HG02852 (cell line): ENCODE data around the gene ATG2A.

ENCODE experiments used
- ATAC-seq: cut with Tn5 transposase; IDR thresholded peaks from one replicate; pipeline ENCODE4 v1.9.1; 2021; ENCODE audit warnings: mild to moderate bottlenecking, moderate library complexity; ENCODE audit not compliant: unreplicated experiment

Gene ATG2A

GRCh38 chr11:64888729-64889511 is 28.1 kb downstream of the ATG2A start:
- no peak for ATAC-seq

GRCh38 chr11:64888406-64888728 is 28.6 kb downstream of the ATG2A start:
- ATAC-seq, result no peak

- ATAC-seq, result peak; percentile 79
Observed at GRCh38 chr11:64887757-64888405, 29.1 kb downstream of the ATG2A start.

- ATAC-seq, result peak; percentile 12
Observed at GRCh38 chr11:64887234-64887756, 29.7 kb downstream of the ATG2A start.

GRCh38 chr11:64885367-64886286 is 31.4 kb downstream of the ATG2A start:
- ATAC-seq, result no peak

GRCh38 chr11:64884019-64884418 is 33.0 kb downstream of the ATG2A start:
- ATAC-seq, result no peak

- ATAC-seq, result no peak
Observed at GRCh38 chr11:64883575-64883974, 33.4 kb downstream of the ATG2A start.

- no peak for ATAC-seq
Observed at GRCh38 chr11:64882243-64882642, 34.8 kb downstream of the ATG2A start.

DNA sequence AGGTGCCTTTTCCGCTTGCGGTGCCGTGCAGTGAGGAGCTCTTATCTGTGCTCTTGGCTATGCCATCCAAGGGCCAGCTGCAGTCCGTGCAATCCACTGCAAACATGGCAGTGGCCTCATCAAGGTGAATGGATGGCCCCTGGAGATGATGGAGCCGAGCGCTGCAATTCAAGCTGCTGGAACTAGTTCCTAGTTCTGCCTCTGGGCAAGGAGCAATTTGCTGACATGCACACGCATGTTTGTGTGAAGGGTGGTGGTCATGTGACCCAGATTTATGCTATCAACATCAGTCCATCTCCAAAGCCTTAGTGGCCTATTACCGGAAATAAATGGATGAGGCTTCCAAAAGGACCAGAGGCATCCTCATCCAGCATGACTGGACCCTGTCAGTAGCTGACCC is 35.5 kb downstream of the ATG2A start:
- no peak for ATAC-seq

- no peak for ATAC-seq
Observed at GRCh38 chr11:64880240-64881001, 36.6 kb downstream of the ATG2A start.

DNA sequence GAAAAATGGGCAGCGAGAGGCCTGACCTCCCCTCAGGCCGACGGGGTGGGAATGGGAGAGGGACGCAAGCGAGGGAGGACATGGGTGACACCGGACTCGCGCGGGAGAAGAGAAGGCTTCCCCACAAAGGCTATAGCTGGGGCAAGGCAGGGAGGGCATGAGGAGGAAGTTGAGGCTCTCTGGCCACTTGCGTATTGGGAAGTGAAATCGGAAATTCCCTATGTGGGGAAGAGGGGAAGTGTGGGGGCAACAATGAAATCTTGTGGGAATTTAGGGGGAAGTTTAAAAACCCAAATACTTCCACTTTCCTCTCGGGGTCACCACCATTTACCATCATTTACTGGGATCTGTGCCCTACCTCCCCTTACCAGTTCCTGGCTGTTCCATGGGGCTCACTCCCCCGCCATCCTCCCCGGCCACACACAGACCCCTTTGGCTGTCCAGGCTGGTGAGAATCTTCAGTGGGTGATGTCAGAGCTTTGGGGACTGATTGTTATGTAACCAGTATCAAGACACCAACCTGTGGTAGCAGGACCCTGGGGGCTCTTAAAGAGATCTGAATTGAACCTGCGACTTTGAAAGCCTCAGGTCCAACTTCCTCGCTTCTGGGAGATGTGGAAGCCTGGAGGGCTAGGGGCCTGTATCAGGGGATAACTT is 37.6 kb downstream of the ATG2A start:
- no peak for ATAC-seq

GRCh38 chr11:64878494-64879243 is 38.3 kb downstream of the ATG2A start, which contains the start of gene EHD1:
Gene EHD1 (minus strand): TSS chr11:64878621. CDS start chr11:64878464, 157 bp downstream.
- peak; percentile 63 for ATAC-seq

- no peak for ATAC-seq
Observed at GRCh38 chr11:64878223-64878493, 38.9 kb downstream of the ATG2A start.

DNA sequence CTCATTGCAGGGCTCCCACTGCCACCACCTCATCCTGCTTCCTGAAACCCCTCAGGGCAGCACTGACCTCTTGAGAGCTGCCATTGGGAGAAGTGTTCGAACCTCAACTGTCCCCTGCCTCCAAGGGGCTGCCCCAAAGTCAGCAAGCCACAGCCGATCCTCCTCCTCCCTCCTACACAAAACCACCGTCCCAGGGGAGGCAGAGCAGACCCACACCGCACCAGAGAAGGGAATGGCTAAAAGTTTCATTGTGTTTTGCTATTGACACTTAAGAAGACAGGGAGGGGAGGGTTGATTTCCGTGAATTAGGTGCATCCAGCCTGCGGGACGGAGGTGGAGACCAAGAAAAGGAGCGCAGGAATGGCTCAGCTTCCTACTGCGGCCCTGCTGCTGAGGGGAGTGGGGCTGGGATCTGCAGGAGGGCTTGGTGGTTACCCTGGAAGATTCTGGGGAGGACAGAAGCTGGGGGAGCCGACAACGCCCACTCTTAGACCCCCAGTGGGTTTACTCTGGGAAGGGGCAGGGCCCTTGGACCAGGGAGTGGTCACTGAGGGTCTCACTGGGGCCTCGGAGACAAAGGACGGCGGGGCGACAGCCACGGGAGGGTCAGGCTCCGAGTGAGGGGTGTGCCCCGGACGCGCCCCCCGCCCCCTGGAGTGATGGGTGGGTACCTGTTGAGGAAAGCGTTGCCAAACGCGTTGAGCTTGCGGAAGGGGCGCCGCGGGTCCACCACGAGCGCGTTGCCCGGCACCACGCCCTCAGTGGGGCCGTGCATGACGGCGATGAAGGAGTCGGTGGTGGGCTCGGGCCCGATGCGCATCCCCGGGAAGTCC is 39.4 kb downstream of the ATG2A start:
- ATAC-seq, result peak; percentile 11

- no peak for ATAC-seq
Observed at GRCh38 chr11:64876835-64877341, 40.1 kb downstream of the ATG2A start.

- no peak for ATAC-seq
Observed at GRCh38 chr11:64876229-64876750, 40.7 kb downstream of the ATG2A start.

DNA sequence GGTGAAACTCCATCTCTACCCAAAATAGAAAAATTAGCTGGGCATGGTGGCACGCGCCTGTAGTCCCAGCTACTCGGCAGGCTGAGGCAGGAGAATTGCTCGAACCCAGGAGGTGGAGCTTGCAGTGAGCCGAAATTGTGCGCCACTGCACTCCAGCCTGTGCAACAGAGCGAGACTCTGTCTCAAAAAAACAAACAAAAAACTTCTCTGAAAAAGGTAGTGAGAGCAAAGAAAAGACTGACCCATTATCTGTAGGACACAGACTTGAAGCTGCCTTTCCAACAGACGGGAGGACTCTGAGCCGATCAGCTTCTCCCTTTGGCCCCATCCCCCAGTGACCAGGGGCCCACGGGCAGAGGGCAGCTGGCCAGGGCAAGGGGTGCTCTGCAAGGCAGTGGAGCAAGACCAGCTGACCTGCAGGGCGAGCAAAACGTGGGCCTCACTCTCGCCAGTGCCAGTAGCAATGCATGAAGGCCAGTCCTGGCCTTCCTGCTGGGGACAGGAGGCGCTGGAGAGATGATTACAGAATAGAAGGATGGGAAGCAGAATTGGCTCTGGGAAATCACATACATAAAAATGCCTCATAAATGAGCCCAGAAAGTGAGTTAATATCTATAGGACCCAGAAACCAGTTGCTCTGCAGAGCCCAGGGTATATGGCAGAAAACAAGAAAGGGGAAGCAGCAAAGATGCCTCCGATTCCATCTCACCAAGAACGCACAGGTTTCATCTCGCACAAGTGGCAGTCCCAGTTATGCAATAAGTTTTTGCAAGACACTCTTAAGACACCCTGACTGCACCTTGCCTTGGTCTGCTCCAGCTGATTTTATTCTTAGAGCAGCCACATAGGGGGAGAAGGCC is 41.4 kb downstream of the ATG2A start:
- no peak for ATAC-seq
